GM19324 (cell line): Measurements from ENCODE around the gene EYA2.
"Not testable (repeated sequence)": the region's sequence is repeated elsewhere in the genome, so short reads cannot be mapped to it uniquely, and the experiment has no call there.

Experiments used
- ATAC-seq: cut with Tn5 transposase; IDR thresholded peaks from one replicate; pipeline ENCODE4 v1.9.1; 2021; ENCODE audit warnings: mild to moderate bottlenecking, moderate library complexity; ENCODE audit not compliant: unreplicated experiment, low FRiP score

Gene EYA2

DNA sequence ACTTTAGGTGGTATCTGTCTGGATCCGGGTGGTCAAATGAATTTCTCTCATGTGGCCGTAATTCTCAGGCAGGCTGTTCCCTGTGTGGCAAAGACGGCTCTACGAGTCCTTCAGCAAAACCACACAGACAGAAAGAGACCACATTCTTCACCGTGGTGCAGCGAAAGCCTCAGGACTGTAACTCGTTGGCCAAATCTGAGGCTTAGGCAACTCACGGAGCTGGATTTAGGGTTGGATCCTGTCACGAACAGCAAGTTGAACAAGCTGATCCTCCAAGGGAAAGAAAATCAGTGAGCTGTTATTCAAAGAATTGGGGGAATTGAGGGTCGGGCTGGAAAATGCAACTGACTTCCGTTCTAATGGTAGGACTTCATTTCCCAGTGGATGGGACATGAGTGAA is 294.4 kb downstream of the EYA2 start:
- no peak for ATAC-seq

DNA sequence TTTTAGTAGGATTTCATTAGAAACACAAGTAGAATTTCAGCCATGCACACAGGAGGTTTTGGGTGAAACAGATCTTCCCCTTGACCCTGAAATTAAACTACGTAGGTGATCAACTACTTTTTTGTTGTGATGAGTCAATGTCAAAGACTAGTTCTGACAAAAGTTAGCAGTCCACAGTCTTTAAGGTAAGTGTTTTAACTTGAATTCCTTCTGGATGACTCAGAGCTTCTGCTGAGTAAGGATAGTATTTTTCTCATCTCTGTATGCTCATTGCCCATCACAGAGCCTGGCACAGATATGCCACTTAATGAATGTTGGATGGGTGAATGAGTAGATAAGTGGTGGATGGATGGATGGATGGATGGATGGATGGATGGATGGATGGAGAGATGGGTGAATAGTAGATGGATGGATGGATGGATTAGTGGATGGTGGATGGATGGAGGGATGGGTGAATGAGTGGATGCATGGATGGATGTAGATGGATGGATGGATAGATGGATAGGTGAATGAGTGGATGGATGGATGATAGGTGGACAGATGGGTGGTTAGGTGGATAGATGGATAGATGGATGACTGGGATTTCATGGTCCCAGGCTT is 296.5 kb downstream of the EYA2 start:
- ATAC-seq: no peak

DNA sequence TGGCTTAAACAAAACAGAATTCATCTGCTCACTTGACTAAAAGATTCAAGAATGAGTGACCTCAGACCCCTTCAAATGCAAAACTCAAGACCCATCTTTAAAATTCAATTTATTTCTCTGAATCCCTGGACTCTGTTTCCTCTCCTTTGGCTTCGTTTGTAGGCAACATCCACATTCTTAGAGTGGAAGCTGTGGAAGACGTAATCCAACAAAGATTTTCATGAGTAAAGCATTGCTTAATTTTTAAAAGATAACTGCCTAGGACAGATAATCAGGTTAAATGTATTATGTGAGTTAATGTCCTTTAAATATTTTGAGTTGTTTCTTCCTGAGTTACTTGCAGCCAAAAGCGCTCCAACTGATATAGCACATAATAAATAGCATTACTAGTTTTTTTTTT is 297.3 kb downstream of the EYA2 start:
- no peak for ATAC-seq

DNA sequence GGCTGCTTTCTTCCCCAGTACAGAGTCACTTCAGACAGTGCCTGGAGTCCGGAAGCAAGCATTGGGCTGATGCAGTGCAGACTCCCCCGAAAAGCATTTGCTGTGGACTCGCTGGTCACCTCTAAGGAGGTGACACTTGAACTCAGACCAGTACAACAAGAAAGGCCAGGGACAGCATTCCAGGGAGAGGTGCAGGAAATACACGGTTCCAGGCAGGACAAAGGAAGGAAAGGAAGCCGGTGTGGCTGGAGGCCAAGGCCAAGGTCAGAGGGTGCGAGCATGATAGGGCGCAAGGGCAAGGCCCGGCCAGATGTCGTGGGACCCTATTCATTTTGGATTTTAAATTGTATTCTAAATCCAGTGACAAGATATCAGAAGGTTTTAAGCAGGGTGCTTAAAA is 300.9 kb downstream of the EYA2 start:
- ATAC-seq: no peak

DNA sequence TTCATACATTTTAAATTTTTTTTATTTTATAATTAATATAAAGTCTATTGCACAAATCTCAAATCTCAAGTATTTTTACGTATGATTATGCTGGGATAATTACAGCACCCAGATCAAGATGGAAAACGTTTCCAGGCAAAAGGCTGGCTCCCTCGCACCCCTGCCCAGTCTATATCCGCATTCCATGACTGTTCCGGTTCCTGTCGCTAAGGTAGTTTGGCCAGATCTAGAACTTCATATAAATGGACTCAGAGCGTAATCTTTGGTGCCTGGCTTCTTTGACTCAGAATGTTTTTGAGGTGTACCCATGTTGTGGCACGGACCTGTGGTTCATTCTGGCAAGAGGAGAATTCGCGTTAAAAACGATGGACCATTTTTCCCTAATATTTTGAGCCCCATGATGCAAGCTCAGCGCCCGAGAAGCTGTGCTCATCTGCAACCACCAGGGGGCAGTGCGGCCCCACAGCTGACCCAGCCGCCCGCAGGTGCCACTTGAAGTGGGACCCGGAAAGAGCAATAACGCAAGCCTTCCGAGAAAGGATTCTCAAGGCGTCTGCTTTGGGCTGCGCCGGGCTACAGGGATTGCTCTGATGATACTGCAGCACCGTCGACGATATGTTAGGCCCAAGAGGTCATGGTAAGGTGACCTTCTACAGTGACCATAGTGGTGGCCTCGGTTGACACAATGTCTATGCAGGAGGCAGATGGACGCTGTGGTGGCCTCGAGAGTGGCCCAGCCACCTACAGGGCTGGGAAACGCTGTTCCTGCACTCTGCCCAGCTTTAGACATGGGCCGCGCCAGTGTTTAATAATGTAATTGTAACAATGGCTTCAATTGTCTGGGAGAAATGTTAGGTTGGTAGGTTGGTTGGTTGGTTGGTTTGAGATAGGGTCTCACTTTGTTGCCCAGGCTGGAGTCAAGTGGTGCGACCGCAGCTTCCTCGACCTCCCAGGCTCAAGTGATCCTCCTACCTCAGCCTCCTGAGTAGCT is 301.7 kb downstream of the EYA2 start:
- no peak for ATAC-seq

- ATAC-seq: no peak
These were observed 303.6 kb downstream of the EYA2 start for GRCh38 chr20:47198254-47198671.

DNA sequence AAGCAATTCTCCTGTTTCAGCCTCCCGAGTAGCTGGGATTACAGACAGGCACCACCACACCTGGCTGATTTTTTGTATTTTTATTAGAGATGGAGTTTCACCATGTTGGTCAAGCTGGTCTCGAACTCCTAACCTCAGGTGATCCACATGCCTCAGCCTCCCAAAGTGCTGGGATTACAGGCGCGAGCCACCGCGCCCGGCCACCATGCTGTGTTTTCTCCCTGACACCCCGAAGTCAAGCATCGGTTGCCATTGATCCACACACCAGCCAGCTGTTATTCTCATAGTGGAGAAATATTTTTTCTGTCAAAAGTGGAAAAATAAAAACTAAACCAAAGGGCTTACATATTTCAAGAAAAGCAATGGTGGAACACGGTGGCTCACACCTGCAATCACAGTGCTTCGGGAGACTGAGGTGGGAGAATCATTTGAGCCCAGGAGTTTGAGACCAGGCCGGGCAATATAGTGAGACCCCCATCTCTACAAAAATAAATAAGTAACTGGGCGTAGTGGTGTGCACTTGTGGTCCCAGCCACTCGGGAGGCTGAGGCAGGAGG is 304.4 kb downstream of the EYA2 start:
- no peak for ATAC-seq

DNA sequence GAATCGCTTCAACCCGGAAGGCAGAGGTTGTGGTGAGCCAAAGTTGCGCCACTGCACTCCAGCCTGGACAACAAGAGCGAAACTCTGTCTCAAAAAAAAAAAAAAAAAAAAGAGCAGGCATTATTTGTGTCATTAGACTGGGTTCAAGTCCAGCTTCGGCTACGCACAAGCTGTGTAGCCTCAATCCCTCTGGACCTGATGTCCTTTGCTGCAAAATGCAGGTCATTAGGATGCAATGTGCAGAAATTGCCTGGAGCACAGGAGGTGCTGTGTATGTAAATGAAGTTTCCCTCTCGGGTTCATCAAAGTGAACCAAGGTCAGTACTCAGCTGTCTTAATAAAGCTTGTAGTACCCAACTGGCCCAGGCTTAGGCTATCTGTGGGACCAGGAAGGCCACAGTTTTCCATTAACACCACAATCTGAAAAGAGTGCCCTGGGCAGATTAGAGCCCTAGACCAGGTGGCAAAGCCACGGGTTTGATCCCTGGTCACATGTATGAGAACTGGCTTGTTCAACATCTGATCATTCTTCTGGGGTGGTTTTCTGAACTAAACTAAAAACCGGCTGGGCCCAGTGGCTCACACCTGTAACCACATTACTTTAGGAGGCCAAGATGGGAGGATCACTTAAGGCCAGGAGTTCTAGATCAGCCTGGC is 306.6 kb downstream of the EYA2 start:
- no peak for ATAC-seq

DNA sequence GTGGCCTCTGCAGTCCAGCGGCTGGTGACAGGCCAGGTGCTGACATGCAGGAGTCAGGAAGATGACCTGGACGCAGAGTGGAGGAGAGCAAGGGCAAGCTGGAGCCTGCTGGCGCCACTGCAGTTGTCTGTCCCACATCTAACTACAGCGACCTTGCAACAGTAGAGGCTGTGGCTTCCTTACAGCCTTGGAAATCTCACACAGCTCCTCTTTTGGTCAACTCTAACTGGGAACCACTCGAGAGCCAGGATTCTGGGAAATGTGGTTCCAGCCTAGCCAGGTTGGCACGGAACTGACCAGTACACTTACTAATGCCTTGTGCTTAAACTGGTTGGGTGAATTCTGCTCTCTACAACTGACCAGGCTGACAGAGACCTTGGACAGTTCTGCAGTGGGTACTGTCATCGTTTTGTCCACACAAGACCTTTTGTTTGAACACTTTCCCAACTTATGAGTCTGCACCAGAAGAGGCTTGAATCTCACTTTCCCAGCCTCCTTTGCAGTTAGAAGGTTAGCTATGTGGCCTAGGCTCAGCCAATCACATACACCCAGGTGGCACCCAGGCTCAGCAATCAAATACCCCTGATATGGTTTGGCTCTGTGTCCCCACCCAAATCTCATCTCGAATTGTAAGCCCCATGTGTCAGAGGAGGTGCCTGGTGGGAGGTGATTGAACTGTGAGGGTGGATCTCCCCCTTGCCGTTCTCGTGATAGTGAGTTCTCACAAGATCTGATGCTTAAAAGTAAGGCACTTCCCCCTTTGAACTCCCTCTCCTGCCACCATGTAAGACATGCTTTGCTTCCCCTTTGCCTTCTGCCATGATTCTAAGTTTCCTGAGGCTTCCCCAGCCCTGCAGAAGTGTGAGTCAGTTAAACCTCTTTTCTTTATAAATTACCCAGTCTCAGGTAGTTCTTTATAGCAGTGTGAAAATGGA is 308.4 kb downstream of the EYA2 start:
- ATAC-seq: no peak

GRCh38 chr20:47204008-47204849 is 309.6 kb downstream of the EYA2 start:
- ATAC-seq: no peak

DNA sequence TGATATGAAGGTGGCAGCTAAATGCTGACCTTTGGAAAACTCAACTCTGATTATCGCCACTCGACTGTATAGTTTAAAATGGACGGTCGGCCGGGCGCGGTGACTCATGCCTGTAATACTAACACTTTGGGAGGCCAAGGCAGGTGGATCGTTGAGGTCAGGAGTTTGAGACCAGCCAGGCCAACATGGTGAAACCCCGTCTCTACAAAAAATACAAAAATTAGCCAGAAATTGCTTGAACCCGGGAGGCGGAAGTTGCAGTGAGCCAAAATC is 310.1 kb downstream of the EYA2 start:
- ATAC-seq: not testable (repeated sequence)

GRCh38 chr20:47205577-47206123 is 311.0 kb downstream of the EYA2 start:
- no peak for ATAC-seq

DNA sequence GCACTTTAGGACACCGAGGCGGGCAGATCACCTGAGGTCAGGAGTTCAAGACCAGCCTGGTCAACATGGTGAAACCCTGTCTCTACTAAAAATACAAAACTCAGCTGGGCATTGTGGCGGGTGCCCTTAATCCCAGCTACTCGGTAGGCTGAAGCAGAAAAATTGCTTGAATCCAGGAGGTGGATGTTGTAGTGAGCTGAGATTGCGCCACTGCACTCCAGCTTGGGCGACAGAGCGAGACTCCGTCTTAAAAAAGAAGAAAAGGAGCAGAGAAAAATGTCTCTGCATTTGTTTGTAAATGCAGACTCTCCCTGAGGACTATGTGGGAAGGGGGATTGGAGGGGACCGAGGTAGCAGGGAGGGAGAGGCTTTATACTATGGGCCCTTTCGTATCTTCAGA is 311.9 kb downstream of the EYA2 start:
- not testable (repeated sequence) for ATAC-seq

GRCh38 chr20:47206962-47207641 is 312.5 kb downstream of the EYA2 start:
- ATAC-seq: no peak

GRCh38 chr20:47208534-47209174 is 314.0 kb downstream of the EYA2 start:
- ATAC-seq: no peak

DNA sequence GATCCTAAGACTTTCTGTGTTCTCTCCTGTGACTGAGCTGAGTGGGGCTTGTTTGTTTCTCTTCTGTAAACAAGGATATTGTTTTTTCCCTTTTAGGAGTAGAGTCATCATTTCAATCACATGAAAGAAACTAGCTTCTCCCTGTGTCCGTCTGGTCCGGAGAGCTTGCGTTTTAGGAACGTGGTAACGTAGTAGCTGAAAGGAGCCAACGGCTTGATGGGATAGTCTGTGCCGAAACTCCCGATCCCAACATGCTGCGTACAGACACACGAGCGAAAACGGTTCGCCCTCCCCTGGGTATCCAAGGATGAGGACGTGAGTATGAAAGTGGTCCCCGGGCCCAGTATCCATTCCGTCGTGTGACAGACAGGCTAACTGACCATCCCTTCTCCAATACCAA is 315.3 kb downstream of the EYA2 start:
- ATAC-seq: no peak

GRCh38 chr20:47210470-47210869 is 315.8 kb downstream of the EYA2 start:
- no peak for ATAC-seq

DNA sequence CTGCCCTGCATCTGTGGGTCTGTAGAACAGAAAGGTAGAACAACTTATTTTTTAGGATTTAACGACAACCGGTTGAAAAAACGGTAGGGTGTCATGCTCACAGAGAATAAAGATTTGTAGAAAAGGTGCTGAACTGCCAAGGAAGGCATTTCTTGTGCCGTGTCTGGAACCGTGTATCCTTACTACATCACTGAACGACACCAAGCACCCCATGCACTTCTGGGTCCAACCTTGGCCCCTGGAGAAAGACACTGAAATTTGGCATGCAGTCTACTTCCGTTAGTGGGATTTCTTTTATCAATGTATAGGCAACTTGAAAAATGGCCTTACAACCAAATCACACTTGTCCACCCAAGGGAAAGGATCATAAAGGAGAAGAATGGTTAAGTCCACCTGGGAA is 316.4 kb downstream of the EYA2 start:
- ATAC-seq: no peak
